H1 (cell line): ENCODE data around the gene RNF31. TPM values are rescaled to one million over a fixed set of nuclear protein-coding genes. Genes with fewer than 3 reads are reported as not detected.

Experiments
- ATF3 ChIP-seq: IDR thresholded peaks from 2 replicates; pipeline ENCODE4 v1.6.1; 2011; ENCODE audit warnings: low read depth, mild to moderate bottlenecking, low read length; ENCODE audit not compliant: insufficient read depth
- CHD2 ChIP-seq: IDR thresholded peaks from 2 replicates; pipeline ENCODE4 v1.6.1; 2012; ENCODE audit warnings: low read length, improper control_type of control experiment
- CHD7 ChIP-seq: fragments of 300-600 bp; sonication (generic); IDR thresholded peaks from 2 replicates; pipeline ENCODE4 v1.7.1; 2012; ENCODE audit warnings: low read length, moderate library complexity, mild to moderate bottlenecking, inconsistent platforms; ENCODE audit not compliant: insufficient replicate concordance
- EGR1 ChIP-seq: IDR thresholded peaks from 2 replicates; pipeline ENCODE4 v1.6.1; 2011; ENCODE audit warnings: low read depth, low read length, borderline replicate concordance
- GTF2F1 ChIP-seq: IDR thresholded peaks from 2 replicates; pipeline ENCODE4 v1.6.1; 2012; ENCODE audit warnings: low read depth, low read length, improper control_type of control experiment, borderline replicate concordance
- JUN ChIP-seq: IDR thresholded peaks from 2 replicates; pipeline ENCODE4 v1.6.1; 2011; ENCODE audit warnings: low read depth, mild to moderate bottlenecking, improper control_type of control experiment, low read length
- SIX5 ChIP-seq: IDR thresholded peaks from 2 replicates; pipeline ENCODE4 v1.6.1; 2011; ENCODE audit warnings: mild to moderate bottlenecking, low read depth, low read length
- SRF ChIP-seq: IDR thresholded peaks from 2 replicates; pipeline ENCODE4 v1.6.1; 2011; ENCODE audit warnings: mild to moderate bottlenecking, low read depth, low read length, moderate library complexity
- polyA plus RNA-seq, 7 experiments: library from polyadenylated mRNA; depleted of rRNA in 3 of 7; stranded (reverse) in 5 of 7; unstranded in 2 of 7; fragments of >200 nt in 5 of 7; fragments of 200-250 nt in 2 of 7; gene quantifications; 1 replicate in 5 of 7; 2 replicates in 1 of 7; 4 replicates in 1 of 7; pipeline versions ENCODE4 v1.2.1 to v1.2.3, GENCODE V29; 2011 to 2013; ENCODE audit warnings: missing spikeins in 2 of 7, mixed read lengths in 2 of 7
- total RNA-seq: library from RNA; stranded (reverse); fragmentation: NEBNext Ultra II Directional; extraction: Animal tissue kit (Norgen Biotek cat#: 25700); gene quantifications from 2 replicates; pipeline ENCODE4 v1.2.1, GENCODE V29; 2021

The RNF31 gene
- total and polyA plus RNA-seq, 2 of the 8 experiments (the other 6 are each of a cell fraction or from before 2014, with no cell fraction given): 17.5 to 72.0 TPM

- no peak for TF ChIP-seq CHD2
- TF ChIP-seq CHD7: no peak
- TF ChIP-seq GTF2F1: no peak
- no peak for TF ChIP-seq JUN
- no peak for TF ChIP-seq SRF
- no peak for TF ChIP-seq SIX5
- no peak for TF ChIP-seq EGR1
- TF ChIP-seq ATF3: no peak
Measured at GRCh38 chr14:24150061-24150460, 2.8 kb downstream of the RNF31 start (continued).
